Uterus (tissue), 4 donors: Measurements from ENCODE around the gene EPHX1. TPM values are rescaled to one million over a fixed set of nuclear protein-coding genes. Genes with fewer than 3 reads are reported as not detected.
"Not testable (repeated sequence)": the region's sequence is repeated elsewhere in the genome, so short reads cannot be mapped to it uniquely, and the experiment has no call there.

Experiments used
- DNase-seq, 2 donors: peaks; one replicate each; pipeline ENCODE4 v3.0.0-alpha.2; 2019 to 2020
- H3K27ac ChIP-seq, 2 donors: fragments of 200-600 bp; sonication (generic); 1 replicate in 1 of 2; 2 replicates in 1 of 2; pipeline ENCODE4 v1.5.1; 2016 to 2018
- H3K27me3 ChIP-seq, 2 donors: fragments of 200-600 bp; sonication (generic); one replicate each; pipeline ENCODE4 v1.5.1; 2018 to 2019; ENCODE audit warnings: control low read depth in 1 of 2
- H3K36me3 ChIP-seq, 2 donors: fragments of 200-600 bp; sonication (generic); one replicate each; pipeline ENCODE4 v1.5.1; 2019; ENCODE audit warnings: control low read depth in 1 of 2
- H3K4me1 ChIP-seq, 2 donors: fragments of 200-600 bp; sonication (generic); one replicate each; pipeline ENCODE4 v1.5.1; 2018 to 2019; ENCODE audit warnings: control low read depth in 1 of 2
- H3K4me3 ChIP-seq, 2 donors: fragments of 200-600 bp; sonication (generic); 1 replicate in 1 of 2; 2 replicates in 1 of 2; pipeline ENCODE4 v1.5.1; 2018 to 2019; ENCODE audit warnings: mild to moderate bottlenecking in 1 of 2
- H3K9me3 ChIP-seq, 2 donors: fragments of 200-600 bp; sonication (generic); one replicate each; pipeline ENCODE4 v1.5.1; 2019; ENCODE audit warnings: control low read depth in 1 of 2
- CTCF ChIP-seq, 4 experiments: fragments of 200-600 bp in 2 of 4; fragments of 450-650 bp in 2 of 4; sonication (generic) in 2 of 4; IDR thresholded peaks; one replicate each; pipeline ENCODE4 v1.5.1; 2016 to 2019; ENCODE audit warnings: antibody characterized with exemption in 4 of 4, mild to moderate bottlenecking in 2 of 4, moderate library complexity in 1 of 4
- POLR2A ChIP-seq, 2 donors: fragments of 450-650 bp; IDR thresholded peaks; one replicate each; pipeline ENCODE4 v1.6.1; 2016; ENCODE audit warnings: antibody characterized with exemption in 2 of 2, mild to moderate bottlenecking in 1 of 2, moderate library complexity in 1 of 2
- intact Hi-C: fragments of 100-400 bp; cut with DNase I; formaldehyde crosslinking; loops from one replicate; pipeline ENCODE4 v1.15.1; 2023; ENCODE audit warnings: low total_unique reads
- total RNA-seq, 4 donors: library from RNA; depleted of rRNA in 3 of 4; stranded (reverse); fragments of >200 nt in 3 of 4; gene quantifications; one replicate each; pipeline versions ENCODE4 v1.1.0 to v1.2.4, GENCODE V29; 2014 to 2023
- donor health status: DM: yes; HTN: yes; CAD: no.

The EPHX1 gene
- total RNA-seq, 4 donors from 2014 or later: 51.2 to 156 (median 55.3) TPM

GRCh38 chr1:225886159-225887029 lies 76.5 kb downstream of the EPHX1 start:
- Histone ChIP-seq H3K9me3 (no peaks in the 10 kb centered on the region), H3K27me3 (no peaks in the 10 kb centered on the region), H3K36me3 (no peaks in the 10 kb centered on the region), H3K27ac (no peak overlapping the region), H3K4me3 (no peak overlapping the region), H3K4me1 (no peaks in the 10 kb centered on the region)
- DNase-seq: no peak
- intact Hi-C loops: no loop called here
- TF ChIP-seq CTCF (IDR thresholded peaks at IDR 0.05): no peak
- TF ChIP-seq POLR2A (IDR thresholded peaks at IDR 0.05): no peak

- no peak for DNase-seq
- Histone ChIP-seq H3K27me3 (no peaks in the 10 kb centered on the region), H3K36me3 (no peaks in the 10 kb centered on the region), H3K4me1 (no peaks in the 10 kb centered on the region), H3K4me3 (no peak overlapping the region), H3K9me3 (no peaks in the 10 kb centered on the region), H3K27ac (no peak overlapping the region)
- TF ChIP-seq CTCF (IDR thresholded peaks at IDR 0.05) (no peak), POLR2A (IDR thresholded peaks at IDR 0.05) (no peak)
- intact Hi-C loops: no loop called here
Measured at GRCh38 chr1:225887030-225887314, 77.0 kb downstream of the EPHX1 start.

GRCh38 chr1:225887554-225888288 lies 77.8 kb downstream of the EPHX1 start:
- H3K4me1 ChIP-seq, intact Hi-C loops, H3K36me3 ChIP-seq, DNase-seq, H3K9me3 ChIP-seq, H3K27ac ChIP-seq, H3K27me3 ChIP-seq, H3K4me3 ChIP-seq: not testable (repeated sequence)

- intact Hi-C loops: no loop called here
- DNase-seq: no peak
Measured at GRCh38 chr1:225888289-225888897, 78.5 kb downstream of the EPHX1 start.

More at GRCh38 chr1:225888289-225888897, 78.5 kb downstream of the EPHX1 start:
- H3K27ac ChIP-seq: no peak overlapping the region
- TF ChIP-seq POLR2A (IDR thresholded peaks at IDR 0.05): no peak
- TF ChIP-seq CTCF (IDR thresholded peaks at IDR 0.05): no peak
- no peaks in the 10 kb centered on the region for H3K36me3 ChIP-seq
- H3K9me3 ChIP-seq: no peaks in the 10 kb centered on the region
- no peaks in the 10 kb centered on the region for H3K4me1 ChIP-seq
- no peak overlapping the region for H3K4me3 ChIP-seq
- H3K27me3 ChIP-seq: no peaks in the 10 kb centered on the region
